DOHH2 (cell line): ENCODE results near the gene SETD6.

ENCODE experiments used
- CTCF ChIP-seq: fragments of 200-600 bp; sonication (generic); IDR thresholded peaks from one replicate; pipeline ENCODE4 v1.5.1; 2014; ENCODE audit warnings: antibody characterized with exemption, mild to moderate bottlenecking, low read depth, low read length; ENCODE audit not compliant: poor library complexity, severe bottlenecking
- EZH2phosphoT487 ChIP-seq: fragments of 200-600 bp; sonication (generic); IDR thresholded peaks from 2 replicates; pipeline ENCODE4 v1.6.1; 2017; ENCODE audit warnings: borderline replicate concordance, mild to moderate bottlenecking, antibody characterized with exemption, low read length, moderate library complexity, mixed read lengths

GRCh38 chr16:58515871-58516767 lies 802 bp downstream of the SETD6 start:
- TF ChIP-seq CTCF (no peak), EZH2phosphoT487 (no peak)
